Adrenal gland (tissue), 12 donors: Measurements from ENCODE around the gene SHISA6. TPM values are rescaled to one million over a fixed set of nuclear protein-coding genes. Genes with fewer than 3 reads are reported as not detected.

Experiments
- DNase-seq, 7 donors: peaks; one replicate each; pipeline ENCODE4 v3.0.0-alpha.2; 2019 to 2020
- H3K27ac ChIP-seq, 5 donors: fragments of 200-600 bp; sonication (generic) in 4 of 5; 1 replicate in 3 of 5; 2 replicates in 2 of 5; pipeline versions ENCODE4 v1.5.1 to v1.8.0; 2016 to 2020; ENCODE audit warnings: mild to moderate bottlenecking in 1 of 5
- H3K27me3 ChIP-seq: fragments of 200-600 bp; 2 replicates; pipeline ENCODE4 v1.8.0; 2021
- H3K36me3 ChIP-seq, 2 donors: fragments of 200-600 bp; replicated peaks in 1 of 2; 1 replicate in 1 of 2; 2 replicates in 1 of 2; pipeline versions ENCODE4 v1.5.1 to v1.8.0; 2018 to 2022
- H3K4me1 ChIP-seq, 2 donors: fragments of 200-600 bp; replicated peaks in 1 of 2; 1 replicate in 1 of 2; 2 replicates in 1 of 2; pipeline versions ENCODE4 v1.5.1 to v1.8.0; 2018 to 2021
- H3K4me3 ChIP-seq, 4 donors: fragments of 200-600 bp; sonication (generic) in 3 of 4; one replicate each; pipeline ENCODE4 v1.5.1; 2016 to 2018
- H3K9me3 ChIP-seq, 3 donors: fragments of 200-600 bp; sonication (generic) in 1 of 3; replicated peaks in 1 of 3; 1 replicate in 2 of 3; 2 replicates in 1 of 3; pipeline versions ENCODE4 v1.5.1 to v1.8.0; 2016 to 2021
- POLR2A ChIP-seq, 2 donors: fragments of 450-650 bp; IDR thresholded peaks; one replicate each; pipeline ENCODE4 v1.6.1; 2017; ENCODE audit warnings: antibody characterized with exemption in 2 of 2, mild to moderate bottlenecking in 2 of 2, moderate library complexity in 1 of 2
- WGBS, 4 donors: extraction: QIAGEN DNeasy Blood & Tissue Kit in 2 of 4; methylation state at CpG; one replicate each; pipeline versions ENCODE4 v1.1.5 to v1.1.7; 2013 to 2017; 5-methylcytosine and 5-hydroxymethylcytosine counted together
- intact Hi-C, 2 donors: fragments of 100-400 bp; cut with DNase I; formaldehyde crosslinking; loops; one replicate each; pipeline versions ENCODE4 v1.14.1 to v1.15.0; 2022 to 2023
- polyA plus RNA-seq, 3 donors: library from polyadenylated mRNA; stranded (reverse); fragments of 200-250 nt in 2 of 3; fragments of 350-450 nt in 1 of 3; fragmentation: Illumina TruSeq in 1 of 3; extraction: RNeasy Lipid Tissue Mini Kit (QIAGEN cat#74804) in 1 of 3; gene quantifications; one replicate each; pipeline ENCODE4 v1.2.3, GENCODE V29; 2013 to 2014
- total RNA-seq, 9 donors: library from RNA; depleted of rRNA in 4 of 9; stranded (reverse); fragments of >200 nt in 4 of 9; fragments of 120-200 nt in 1 of 9; fragmentation: NEBNext Ultra II Directional in 1 of 9; extraction: Animal tissue kit (Norgen Biotek cat#: 25700) in 1 of 9; gene quantifications; one replicate each; pipeline versions ENCODE4 v1.1.0 to v1.2.4, GENCODE V29; 2013 to 2023
- TF ChIP-seq, protein P1 (sequence below), 6 experiments: fragments of 450-650 bp in 4 of 6; fragments of 200-600 bp in 2 of 6; sonication (generic) in 1 of 6; IDR thresholded peaks; 1 replicate in 5 of 6; 2 replicates in 1 of 6; pipeline versions ENCODE4 v1.5.1 to v1.8.0; 2016 to 2021; ENCODE audit warnings: antibody characterized with exemption in 6 of 6, mild to moderate bottlenecking in 2 of 6, moderate library complexity in 1 of 6
- donor health status: healthy with polysubstance abuse.
- donor health status: Bipolar disorder and iron deficiency.
- donor health status: DM: yes; HTN: yes; CAD: no.
- donor health status: DM: no; HTN: no; CAD: no.
- donor health status: DM: no; HTN: no; CAD: no.
- donor health status: DM: yes; HTN: yes; CAD: no.

Gene SHISA6
- total and polyA plus RNA-seq, 12 donors = 0.09 to 2.0 (median 0.57) TPM

- TF ChIP-seq POLR2A (IDR thresholded peaks at IDR 0.05) = no peak
- TF ChIP-seq, protein P1, sequence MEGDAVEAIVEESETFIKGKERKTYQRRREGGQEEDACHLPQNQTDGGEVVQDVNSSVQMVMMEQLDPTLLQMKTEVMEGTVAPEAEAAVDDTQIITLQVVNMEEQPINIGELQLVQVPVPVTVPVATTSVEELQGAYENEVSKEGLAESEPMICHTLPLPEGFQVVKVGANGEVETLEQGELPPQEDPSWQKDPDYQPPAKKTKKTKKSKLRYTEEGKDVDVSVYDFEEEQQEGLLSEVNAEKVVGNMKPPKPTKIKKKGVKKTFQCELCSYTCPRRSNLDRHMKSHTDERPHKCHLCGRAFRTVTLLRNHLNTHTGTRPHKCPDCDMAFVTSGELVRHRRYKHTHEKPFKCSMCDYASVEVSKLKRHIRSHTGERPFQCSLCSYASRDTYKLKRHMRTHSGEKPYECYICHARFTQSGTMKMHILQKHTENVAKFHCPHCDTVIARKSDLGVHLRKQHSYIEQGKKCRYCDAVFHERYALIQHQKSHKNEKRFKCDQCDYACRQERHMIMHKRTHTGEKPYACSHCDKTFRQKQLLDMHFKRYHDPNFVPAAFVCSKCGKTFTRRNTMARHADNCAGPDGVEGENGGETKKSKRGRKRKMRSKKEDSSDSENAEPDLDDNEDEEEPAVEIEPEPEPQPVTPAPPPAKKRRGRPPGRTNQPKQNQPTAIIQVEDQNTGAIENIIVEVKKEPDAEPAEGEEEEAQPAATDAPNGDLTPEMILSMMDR (IDR thresholded peaks at IDR 0.05) = no peak
- H3K27me3 ChIP-seq = no peaks in the 10 kb centered on the region
- WGBS, 4 donors = 71 to 84% (median 78%) methylated on average over 3 of the region's 3 CpGs
- intact Hi-C loops = no loop called here
- no peaks in the 10 kb centered on the region for H3K36me3 ChIP-seq
- no peak overlapping the region for H3K4me3 ChIP-seq
- peaks cover 0 to 20% (median 0%) of the 10 kb centered on the region in 3 donors for H3K9me3 ChIP-seq
- no peaks in the 10 kb centered on the region for H3K4me1 ChIP-seq
- DNase-seq = no peak
- no peak overlapping the region for H3K27ac ChIP-seq
Observed at GRCh38 chr17:11545696-11546095, 304.7 kb downstream of the SHISA6 start.

- Histone ChIP-seq H3K9me3 (peaks cover 0 to 6% (median 0%) of the 10 kb centered on the region in 3 donors), H3K36me3 (no peaks in the 10 kb centered on the region), H3K27ac (no peak overlapping the region), H3K27me3 (no peaks in the 10 kb centered on the region), H3K4me3 (no peak overlapping the region), H3K4me1 (no peaks in the 10 kb centered on the region)
- TF ChIP-seq, protein P1 (IDR thresholded peaks at IDR 0.05) = no peak
- no peak for TF ChIP-seq POLR2A (IDR thresholded peaks at IDR 0.05)
- DNase-seq = no peak
- intact Hi-C loops = no loop called here
- 90 to 99% (median 94%) methylated on average over 4 of the region's 4 CpGs for WGBS, 4 donors
Observed at GRCh38 chr17:11547853-11548252, 306.8 kb downstream of the SHISA6 start.

- no peaks in the 10 kb centered on the region for H3K27me3 ChIP-seq
- intact Hi-C loops = no loop called here
- no peak for TF ChIP-seq POLR2A (IDR thresholded peaks at IDR 0.05)
- TF ChIP-seq, protein P1 (IDR thresholded peaks at IDR 0.05) = no peak
Observed at GRCh38 chr17:11548398-11548797, 307.4 kb downstream of the SHISA6 start.

DNA sequence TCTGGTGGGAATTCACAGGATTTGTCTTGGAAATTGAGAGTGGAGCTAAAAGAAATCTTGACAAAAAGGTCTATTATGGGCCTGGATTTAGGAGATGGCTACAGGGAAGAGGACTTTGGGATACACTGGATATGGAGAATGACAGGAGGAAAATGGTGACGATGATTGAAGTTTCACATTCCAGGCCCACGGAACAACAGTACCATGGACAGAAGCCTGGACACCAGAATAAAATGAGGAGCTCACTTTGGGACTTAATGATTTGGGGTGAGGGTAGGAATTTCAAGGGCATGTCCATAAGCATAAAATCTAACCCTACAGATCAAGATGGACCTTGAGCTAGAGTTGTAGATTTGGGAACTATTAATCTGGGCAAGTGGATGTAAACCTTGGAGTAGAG is 309.4 kb downstream of the SHISA6 start:
- TF ChIP-seq, protein P1 (IDR thresholded peaks at IDR 0.05) = no peak
- TF ChIP-seq POLR2A (IDR thresholded peaks at IDR 0.05) = no peak
- Histone ChIP-seq H3K36me3 (no peaks in the 10 kb centered on the region), H3K4me1 (no peaks in the 10 kb centered on the region), H3K4me3 (no peak overlapping the region), H3K27ac (no peak overlapping the region), H3K27me3 (no peaks in the 10 kb centered on the region), H3K9me3 (no peaks in the 10 kb centered on the region)
- 89 to 91% (median 90%) methylated on average over 2 of the region's 2 CpGs for WGBS, 4 donors
- intact Hi-C loops = no loop called here
- no peak for DNase-seq

More at GRCh38 chr17:11548398-11548797, 307.4 kb downstream of the SHISA6 start:
- H3K27ac ChIP-seq = no peak overlapping the region
- WGBS, 4 donors = 65 to 79% (median 75%) methylated on average over 2 of the region's 2 CpGs
- H3K36me3 ChIP-seq = no peaks in the 10 kb centered on the region
- H3K4me3 ChIP-seq = no peak overlapping the region
- no peaks in the 10 kb centered on the region for H3K4me1 ChIP-seq
- peaks cover 0 to under 1% (median 0%) of the 10 kb centered on the region in 3 donors for H3K9me3 ChIP-seq
- DNase-seq = no peak
